IPS-18c (cell line): ENCODE data around the gene PIK3R5.

Experiments used
- H3K4me3 ChIP-seq: 2 replicates; pipeline ENCODE4 v1.7.0; 2013; ENCODE audit warnings: low read depth, mild to moderate bottlenecking, low read length, moderate library complexity; ENCODE audit not compliant: insufficient read depth
- H3K9me3 ChIP-seq: one replicate; pipeline ENCODE4 v1.6.1; 2013; ENCODE audit warnings: mild to moderate bottlenecking, low read length, moderate library complexity; ENCODE audit not compliant: control insufficient read depth, insufficient read depth

PIK3R5 gene

GRCh38 chr17:8916466-8916865 lies 49.0 kb downstream of the PIK3R5 start:
- Histone ChIP-seq H3K4me3 (no peak overlapping the region), H3K9me3 (no peaks in the 10 kb centered on the region)

GRCh38 chr17:8914554-8914953 lies 51.0 kb downstream of the PIK3R5 start:
- H3K4me3 ChIP-seq = no peak overlapping the region

GRCh38 chr17:8913879-8914278 lies 51.6 kb downstream of the PIK3R5 start:
- no peak overlapping the region for H3K4me3 ChIP-seq

More at GRCh38 chr17:8914554-8914953, 51.0 kb downstream of the PIK3R5 start:
- H3K9me3 ChIP-seq = no peaks in the 10 kb centered on the region

GRCh38 chr17:8913091-8913490 lies 52.4 kb downstream of the PIK3R5 start:
- H3K9me3 ChIP-seq = no peaks in the 10 kb centered on the region
- no peak overlapping the region for H3K4me3 ChIP-seq

More at GRCh38 chr17:8913879-8914278, 51.6 kb downstream of the PIK3R5 start:
- H3K9me3 ChIP-seq = no peaks in the 10 kb centered on the region

GRCh38 chr17:8912084-8912981 lies 53.2 kb downstream of the PIK3R5 start:
- no peak overlapping the region for H3K4me3 ChIP-seq
- H3K9me3 ChIP-seq = no peaks in the 10 kb centered on the region

- Histone ChIP-seq H3K9me3 (no peaks in the 10 kb centered on the region), H3K4me3 (no peak overlapping the region)
Observed at GRCh38 chr17:8910969-8911604, 54.4 kb downstream of the PIK3R5 start.

- H3K4me3 ChIP-seq = no peak overlapping the region
- H3K9me3 ChIP-seq = no peaks in the 10 kb centered on the region
Observed at GRCh38 chr17:8909586-8910270, 55.8 kb downstream of the PIK3R5 start.

- no peak overlapping the region for H3K4me3 ChIP-seq
Observed at GRCh38 chr17:8905331-8905730, 60.2 kb downstream of the PIK3R5 start.

GRCh38 chr17:8904686-8905085 lies 60.8 kb downstream of the PIK3R5 start:
- Histone ChIP-seq H3K4me3 (no peak overlapping the region), H3K9me3 (no peaks in the 10 kb centered on the region)

More at GRCh38 chr17:8905331-8905730, 60.2 kb downstream of the PIK3R5 start:
- H3K9me3 ChIP-seq = no peaks in the 10 kb centered on the region

GRCh38 chr17:8904201-8904600 lies 61.3 kb downstream of the PIK3R5 start:
- Histone ChIP-seq H3K4me3 (no peak overlapping the region), H3K9me3 (no peaks in the 10 kb centered on the region)

- peaks cover 2% of the 10 kb centered on the region for H3K9me3 ChIP-seq
- no peak overlapping the region for H3K4me3 ChIP-seq
Observed at GRCh38 chr17:8900626-8901585, 64.6 kb downstream of the PIK3R5 start.

GRCh38 chr17:8900207-8900606 lies 65.3 kb downstream of the PIK3R5 start:
- H3K9me3 ChIP-seq = peaks cover 2% of the 10 kb centered on the region

GRCh38 chr17:8898636-8899035 lies 66.9 kb downstream of the PIK3R5 start:
- H3K4me3 ChIP-seq = no peak overlapping the region
- peaks cover 2% of the 10 kb centered on the region for H3K9me3 ChIP-seq

More at GRCh38 chr17:8900207-8900606, 65.3 kb downstream of the PIK3R5 start:
- no peak overlapping the region for H3K4me3 ChIP-seq

GRCh38 chr17:8898126-8898525 lies 67.4 kb downstream of the PIK3R5 start:
- H3K4me3 ChIP-seq = no peak overlapping the region
- H3K9me3 ChIP-seq = peaks cover 2% of the 10 kb centered on the region

GRCh38 chr17:8896641-8897635 lies 68.6 kb downstream of the PIK3R5 start:
- Histone ChIP-seq H3K9me3 (peaks cover 2% of the 10 kb centered on the region), H3K4me3 (no peak overlapping the region)

GRCh38 chr17:8896087-8896486 lies 69.4 kb downstream of the PIK3R5 start:
- no peak overlapping the region for H3K4me3 ChIP-seq
- peaks cover 2% of the 10 kb centered on the region for H3K9me3 ChIP-seq
